Measurements from ENCODE around the gene TUBB4B.
"Not testable (repeated sequence)": the region's sequence is repeated elsewhere in the genome, so short reads cannot be mapped to it uniquely, and the experiment has no call there.

- not testable (repeated sequence) for TF ChIP-seq CTCF (conservative IDR thresholded peaks at IDR 0.05 in 1 of 2, IDR thresholded peaks at IDR 0.05 in 1 of 2; ENCODE audit: extremely low read depth in 1 of 2, insufficient read depth in 1 of 2, low read depth in 1 of 2, low read length in 2 of 2); EZH2 (IDR thresholded peaks at IDR 0.05; ENCODE audit: borderline replicate concordance, low read length)
These were observed 2.2 kb downstream of the TUBB4B start for GRCh38 chr9:137243266-137243625.
